Ammon's horn (tissue), 1 donor: ENCODE results near the gene ACACA.

Experiments used
- DNase-seq: peaks from one replicate; pipeline ENCODE4 v3.0.0-alpha.2; 2016; ENCODE audit warnings: low spot score

The ACACA gene

GRCh38 chr17:37292429-37293139 is 114.1 kb downstream of the ACACA start:
- no peak for DNase-seq

GRCh38 chr17:37291351-37291750 is 115.3 kb downstream of the ACACA start:
- no peak for DNase-seq

- no peak for DNase-seq
These were observed 120.2 kb downstream of the ACACA start for GRCh38 chr17:37286430-37286829.

- DNase-seq: no peak
These were observed 122.4 kb downstream of the ACACA start for GRCh38 chr17:37284191-37284590.

DNA sequence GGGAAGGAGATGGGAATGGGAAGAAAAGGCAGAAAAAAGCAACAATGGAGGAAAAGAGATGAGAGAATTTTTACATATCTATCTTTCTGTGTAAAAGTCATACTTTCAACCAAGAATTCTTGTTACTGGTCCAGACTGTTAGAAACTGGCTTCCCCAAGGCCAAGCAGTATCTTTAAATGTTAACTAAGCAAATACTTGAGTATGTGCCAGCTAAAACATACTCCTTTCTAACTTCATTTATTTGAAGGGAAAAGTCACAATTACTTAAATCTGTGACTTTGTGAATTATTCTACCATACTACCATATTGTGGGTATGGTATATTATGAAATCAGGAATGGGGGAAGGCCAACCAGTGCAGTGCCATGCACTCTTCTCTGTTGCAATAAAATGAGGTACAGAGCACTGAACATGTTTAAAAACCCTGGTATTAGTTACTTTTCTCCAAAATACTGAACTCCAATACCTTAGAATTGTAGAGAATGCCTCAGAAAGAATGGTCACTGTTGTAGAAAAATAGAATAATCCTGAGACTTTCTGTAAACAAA is 123.1 kb downstream of the ACACA start:
- no peak for DNase-seq

- DNase-seq: no peak
These were observed 125.8 kb downstream of the ACACA start for GRCh38 chr17:37280841-37281240.

- no peak for DNase-seq
These were observed 128.3 kb downstream of the ACACA start for GRCh38 chr17:37278247-37278894.

DNA sequence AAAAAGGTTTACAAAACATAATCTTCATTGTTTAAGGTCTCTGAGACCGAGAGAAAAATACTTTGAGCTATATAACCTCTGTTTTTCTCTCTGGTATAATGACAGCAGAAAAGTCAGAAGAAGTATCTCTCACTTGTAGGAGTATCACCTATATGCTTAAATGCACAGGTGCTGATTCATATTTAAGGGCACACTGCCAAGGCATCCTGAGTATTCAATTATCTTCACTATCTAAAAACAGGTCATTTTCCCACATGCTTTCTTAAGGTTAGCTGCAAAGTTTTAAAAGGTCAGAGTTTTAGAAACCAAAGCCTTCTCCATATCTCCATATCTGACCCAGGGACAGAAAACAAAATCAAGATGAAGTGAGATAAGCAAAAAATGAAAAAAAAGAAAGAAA is 130.2 kb downstream of the ACACA start:
- no peak for DNase-seq

DNA sequence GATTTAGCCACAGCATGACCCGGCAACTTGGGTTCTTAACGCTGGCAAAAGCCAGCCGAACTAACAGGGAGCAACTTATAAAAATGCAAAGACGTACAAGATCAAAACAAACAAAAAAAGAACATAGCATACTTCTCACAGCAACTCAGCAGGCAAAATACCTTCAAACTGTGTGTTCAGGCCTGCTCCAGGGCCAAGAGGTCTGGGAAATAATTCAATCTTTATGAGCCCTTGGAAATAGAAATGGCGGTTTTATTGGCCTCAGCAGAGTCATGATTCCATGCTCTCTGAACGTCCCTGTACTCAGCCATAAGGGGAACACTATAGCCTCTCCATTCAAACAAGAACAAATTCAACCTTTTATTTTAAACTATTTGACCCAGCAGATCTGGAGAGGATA is 132.2 kb downstream of the ACACA start:
- no peak for DNase-seq

GRCh38 chr17:37273409-37274051 is 133.1 kb downstream of the ACACA start:
- no peak for DNase-seq

DNA sequence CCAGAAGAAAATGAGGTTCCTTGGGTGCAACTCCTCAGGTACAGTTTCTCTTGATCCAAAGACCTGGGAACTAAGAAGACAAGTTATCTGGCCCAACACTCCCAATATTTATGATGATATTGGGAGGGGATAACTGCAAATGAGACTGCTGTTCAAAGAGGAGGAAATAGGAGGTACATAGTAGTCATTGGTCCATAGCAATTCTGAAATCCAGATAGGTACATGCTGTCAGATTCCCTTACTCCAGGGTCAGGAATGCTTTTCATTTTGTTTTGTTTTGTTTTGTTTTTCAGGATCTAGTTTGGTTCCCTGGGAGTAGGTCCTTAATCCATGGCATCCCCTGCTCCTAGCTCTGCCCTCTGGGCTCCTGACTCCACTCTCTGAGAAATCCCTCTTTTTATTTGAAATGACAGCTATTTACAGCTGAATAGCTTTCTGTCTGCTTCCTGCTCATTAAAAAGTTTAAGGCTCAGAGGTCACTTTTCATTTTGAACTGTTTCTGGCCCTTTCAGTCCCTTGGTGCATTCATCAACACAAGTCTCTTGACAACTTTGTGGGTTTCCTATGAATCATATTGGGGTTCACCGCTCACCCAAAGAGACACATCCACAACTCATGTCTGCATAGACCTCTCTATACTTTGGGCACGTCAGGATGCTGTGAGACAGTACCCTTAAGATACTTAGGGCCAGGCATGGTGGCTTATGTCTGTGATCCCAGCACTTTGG is 141.0 kb downstream of the ACACA start:
- no peak for DNase-seq

DNA sequence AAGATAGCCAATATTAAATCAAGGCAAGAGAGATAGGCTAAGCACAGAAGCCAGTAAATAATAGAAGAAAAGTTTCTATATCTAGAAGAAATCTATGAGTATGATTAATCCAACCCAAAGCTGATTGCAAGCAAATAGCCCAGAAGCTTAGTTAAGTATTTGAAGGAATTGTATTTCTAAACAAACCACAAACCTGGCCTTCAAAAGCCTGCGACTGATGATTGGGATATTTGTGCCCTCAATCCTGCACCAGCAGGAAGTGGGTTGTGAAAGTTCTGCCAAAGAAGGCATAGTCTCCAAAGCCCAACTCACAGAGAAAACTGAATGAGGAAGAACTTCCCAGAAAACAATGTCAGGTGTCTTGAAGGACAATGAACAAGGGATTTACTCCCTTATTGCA is 145.3 kb downstream of the ACACA start:
- no peak for DNase-seq

GRCh38 chr17:37259030-37259735 is 147.5 kb downstream of the ACACA start:
- DNase-seq: no peak

DNA sequence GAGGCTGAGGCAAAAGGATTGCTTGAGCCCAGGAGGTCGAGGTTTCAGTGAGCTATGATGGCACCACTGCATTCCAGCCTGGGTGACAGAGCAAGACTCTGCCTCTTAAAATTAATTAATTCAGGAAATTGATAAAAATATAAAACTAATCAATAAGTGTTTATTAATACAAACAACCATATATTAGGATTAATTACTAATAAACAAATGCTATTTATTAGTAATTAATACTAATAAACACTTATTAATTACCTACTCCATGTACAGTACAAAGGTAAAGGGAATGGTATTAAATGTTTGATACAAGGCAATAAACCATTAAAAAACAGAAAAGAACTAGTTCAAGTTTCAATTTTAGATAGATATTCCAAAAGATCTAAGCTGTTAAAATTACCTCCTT is 150.0 kb downstream of the ACACA start:
- no peak for DNase-seq

GRCh38 chr17:37255432-37255831 is 151.2 kb downstream of the ACACA start:
- peak; percentile 20 for DNase-seq

DNA sequence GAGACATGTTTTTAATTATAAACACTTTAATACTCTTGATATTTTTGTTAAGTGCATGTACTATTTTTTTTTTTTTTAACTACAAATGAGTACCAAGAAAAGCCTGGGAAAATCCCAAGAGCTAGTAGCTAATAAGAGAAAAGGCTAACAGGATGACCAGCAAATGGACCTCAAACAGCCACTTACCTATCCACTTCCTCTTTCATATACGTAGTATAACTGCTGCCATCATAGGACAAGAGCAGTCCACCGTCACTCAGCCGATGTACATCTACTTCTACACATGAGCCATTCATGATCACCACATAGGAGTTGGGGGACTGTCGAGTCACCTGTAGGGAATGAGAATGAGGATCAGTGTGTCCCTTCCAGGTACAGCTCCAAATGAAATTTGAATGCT is 158.8 kb downstream of the ACACA start:
- no peak for DNase-seq

DNA sequence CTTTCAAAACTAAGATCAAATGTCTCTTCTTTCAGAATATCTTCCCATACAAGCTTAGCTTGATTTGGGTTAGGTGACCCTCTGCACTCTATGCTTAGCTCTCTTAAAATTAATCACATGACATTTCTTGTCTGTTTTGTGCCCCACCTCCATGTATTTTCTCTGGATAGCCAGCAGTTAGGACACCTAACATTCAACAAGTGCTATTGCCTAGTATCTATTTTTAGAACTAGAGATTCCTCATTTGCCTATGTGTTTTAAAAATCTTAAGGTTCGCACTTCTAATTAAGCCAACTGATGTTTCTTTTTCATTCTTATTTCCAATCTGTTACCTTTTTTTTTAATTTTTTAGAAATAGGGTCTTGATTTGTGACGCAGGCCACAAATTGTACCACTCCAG is 160.6 kb downstream of the ACACA start:
- no peak for DNase-seq

GRCh38 chr17:37240381-37240780 is 166.3 kb downstream of the ACACA start:
- DNase-seq: no peak

DNA sequence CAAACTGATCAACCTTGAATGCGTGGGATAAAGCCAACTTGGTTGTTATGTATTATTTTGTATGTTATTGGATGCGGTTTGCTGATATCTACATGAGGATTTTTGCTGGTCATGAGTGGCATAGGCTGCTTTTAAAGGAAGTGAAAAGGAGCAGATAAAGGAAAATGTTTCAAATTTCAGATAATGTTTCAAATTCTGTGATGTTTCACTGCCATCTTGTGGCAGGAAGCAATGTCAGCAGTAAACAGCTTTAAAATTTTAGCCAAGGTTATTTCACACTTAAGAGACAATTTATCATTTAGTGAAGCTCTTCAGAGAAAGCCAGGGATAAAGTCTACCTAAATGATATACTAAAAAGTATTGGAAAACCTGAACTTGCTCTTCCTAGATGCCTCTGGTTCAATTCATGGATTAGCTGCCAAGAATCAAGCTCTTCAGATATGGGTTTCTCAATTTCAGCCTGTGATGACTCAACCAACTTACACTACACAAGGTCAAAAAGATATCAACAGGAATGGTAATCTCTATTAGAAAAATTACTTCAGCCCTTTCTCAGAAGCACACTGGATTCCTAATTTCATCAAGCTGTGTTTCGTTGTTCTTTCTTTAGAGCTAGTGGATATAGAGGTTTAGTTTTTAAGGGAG is 166.8 kb downstream of the ACACA start:
- DNase-seq: peak; percentile 18

- no peak for DNase-seq
These were observed 172.5 kb downstream of the ACACA start for GRCh38 chr17:37234106-37234505.

DNA sequence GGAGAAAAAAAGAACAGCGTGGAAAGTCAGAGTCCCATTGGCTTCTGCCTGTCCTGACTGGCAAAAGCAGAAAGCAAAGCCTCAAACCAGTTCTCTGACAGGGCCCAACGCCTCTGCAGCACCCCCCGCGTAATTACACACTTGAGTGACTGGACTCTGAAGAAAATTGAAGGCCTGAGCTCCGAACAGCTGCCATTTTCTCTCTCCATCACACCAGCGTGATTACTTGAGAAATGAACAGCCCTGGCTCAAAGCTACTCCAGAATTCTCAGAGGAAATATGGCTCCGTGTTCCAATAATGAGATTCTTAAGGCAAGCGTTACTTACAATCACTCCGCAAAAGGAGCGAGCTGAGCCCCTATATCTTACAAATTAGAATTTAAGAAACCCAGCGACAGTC is 173.6 kb downstream of the ACACA start:
- no peak for DNase-seq
